COLO829 (cell line): ENCODE results near the gene RGS6.

Source experiments
- DNase-seq: peaks from one replicate; pipeline ENCODE4 v3.0.0; 2012; ENCODE audit warnings: low spot score

Gene RGS6

GRCh38 chr14:72610096-72610830, 678.0 kb downstream of the RGS6 start:
- DNase-seq = no peak

GRCh38 chr14:72610831-72611200, 678.6 kb downstream of the RGS6 start:
- no peak for DNase-seq

GRCh38 chr14:72611506-72611905, 679.3 kb downstream of the RGS6 start:
- DNase-seq = no peak

- no peak for DNase-seq
These were observed 679.8 kb downstream of the RGS6 start for GRCh38 chr14:72612041-72612440.

GRCh38 chr14:72613231-72613974, 681.2 kb downstream of the RGS6 start:
- DNase-seq = no peak

- no peak for DNase-seq
These were observed 681.7 kb downstream of the RGS6 start for GRCh38 chr14:72613975-72614319.

- no peak for DNase-seq
These were observed 682.1 kb downstream of the RGS6 start for GRCh38 chr14:72614365-72614764.

- no peak for DNase-seq
These were observed 682.7 kb downstream of the RGS6 start for GRCh38 chr14:72614891-72615415.

- no peak for DNase-seq
These were observed 683.4 kb downstream of the RGS6 start for GRCh38 chr14:72615451-72616121.
